IMR-90 (cell line): ENCODE measurements around the gene RPS29. TPM values are rescaled to one million over a fixed set of nuclear protein-coding genes. Genes with fewer than 3 reads are reported as not detected.

ENCODE experiments used
- ATAC-seq: fragments of 200-7000 bp; cut with Tn5 transposase; 2 replicates; pipeline ENCODE4 v1.9.1; 2020; ENCODE audit warnings: low read depth, mild to moderate bottlenecking, moderate library complexity
- BruUV-seq: library from RNA; stranded (reverse); fragments of 400-500 nt; replicated peaks from 2 replicates; lab custom pipeline; 2021; lab: Mats Ljungman, UMichigan
- CTCF ChIA-PET: fragments of 300-600 bp; formaldehyde crosslinking; extraction: SDS; loops from one replicate; lab custom pipeline; 2021; ENCODE audit warnings: antibody characterized with exemption; lab: Yijun Ruan, JAX
- POLR2A ChIA-PET: fragments of 300-600 bp; sonication (Branson Sonifier 250); formaldehyde crosslinking; loops from one replicate; lab custom pipeline; 2022; ENCODE audit warnings: antibody characterized with exemption; ENCODE audit not compliant: unreplicated experiment; lab: Charles Lee
- DNase-seq: peaks from one replicate; pipeline ENCODE4 v3.0.0; 2013
- H2AFZ ChIP-seq: replicated peaks from 2 replicates; pipeline ENCODE3; 2013; ENCODE audit warnings: low read length, mild to moderate bottlenecking; ENCODE audit not compliant: poor library complexity
- H2AK5ac ChIP-seq: 2 replicates; pipeline ENCODE4 v1.6.1; 2013; ENCODE audit warnings: low read depth, low read length, inconsistent platforms
- H2AK9ac ChIP-seq: replicated peaks from 2 replicates; pipeline ENCODE3; 2013; ENCODE audit warnings: mild to moderate bottlenecking, low read depth, low read length, moderate library complexity; ENCODE audit not compliant: poor library complexity
- H2BK120ac ChIP-seq: 2 replicates; pipeline ENCODE4 v1.6.1; 2013; ENCODE audit warnings: low read depth, low read length, inconsistent platforms
- H2BK15ac ChIP-seq: 3 replicates; pipeline ENCODE4 v1.6.1; 2013; ENCODE audit warnings: low read depth, low read length, inconsistent platforms
- H2BK20ac ChIP-seq: 2 replicates; pipeline ENCODE4 v1.6.1; 2013; ENCODE audit warnings: low read depth, mild to moderate bottlenecking, inconsistent platforms, low read length, moderate library complexity
- H2BK5ac ChIP-seq: 2 replicates; pipeline ENCODE4 v1.6.1; 2013; ENCODE audit warnings: mild to moderate bottlenecking, low read depth, low read length, inconsistent platforms; ENCODE audit not compliant: poor library complexity, severe bottlenecking
- H3K14ac ChIP-seq: replicated peaks from 2 replicates; pipeline ENCODE4 v1.6.1; 2013; ENCODE audit warnings: low read depth, low read length, inconsistent platforms
- H3K18ac ChIP-seq: 2 replicates; pipeline ENCODE4 v1.6.1; 2013; ENCODE audit warnings: low read depth, low read length, control low read depth
- H3K23ac ChIP-seq: 2 replicates; pipeline ENCODE4 v1.6.1; 2013; ENCODE audit warnings: low read depth, low read length, inconsistent platforms
- H3K27ac ChIP-seq: 2 replicates; pipeline ENCODE4 v1.5.1; 2013; ENCODE audit warnings: mild to moderate bottlenecking, control low read depth, low read length; ENCODE audit not compliant: insufficient read depth
- H3K27me3 ChIP-seq: 2 replicates; pipeline ENCODE4 v1.6.1; 2013; ENCODE audit warnings: low read length; ENCODE audit not compliant: control insufficient read depth, insufficient read depth
- H3K36me3 ChIP-seq: 2 replicates; pipeline ENCODE4 v1.6.1; 2013; ENCODE audit warnings: low read length, mixed read lengths; ENCODE audit not compliant: control insufficient read depth, insufficient read depth
- H3K4ac ChIP-seq: 2 replicates; pipeline ENCODE4 v1.6.1; 2013; ENCODE audit warnings: low read depth, low read length, inconsistent platforms
- H3K4me1 ChIP-seq: 2 replicates; pipeline ENCODE4 v1.6.1; 2013; ENCODE audit warnings: low read length, mixed read lengths; ENCODE audit not compliant: control insufficient read depth, insufficient read depth
- H3K4me2 ChIP-seq: 2 replicates; pipeline ENCODE4 v1.6.1; 2013; ENCODE audit warnings: low read depth, mild to moderate bottlenecking, control low read depth, low read length, moderate library complexity
- H3K4me3 ChIP-seq: 2 replicates; pipeline ENCODE4 v1.5.1; 2013; ENCODE audit warnings: low read depth, mild to moderate bottlenecking, control low read depth, low read length, moderate library complexity; ENCODE audit not compliant: insufficient read depth
- H3K56ac ChIP-seq: 2 replicates; pipeline ENCODE4 v1.6.1; 2013; ENCODE audit warnings: low read length, inconsistent platforms; ENCODE audit not compliant: insufficient read depth; ENCODE audit errors: extremely low read depth
- H3K79me1 ChIP-seq, 2 experiments: 2 replicates each; pipeline ENCODE4 v1.6.1; 2013; ENCODE audit warnings: low read length in 2 of 2, inconsistent platforms in 1 of 2, low read depth in 1 of 2
- H3K9ac ChIP-seq: 2 replicates; pipeline ENCODE4 v1.6.1; 2013; ENCODE audit warnings: low read depth, low read length, control low read depth
- H3K9me1 ChIP-seq: 2 replicates; pipeline ENCODE4 v1.6.1; 2013; ENCODE audit warnings: low read length, inconsistent platforms; ENCODE audit not compliant: insufficient read depth
- H3K9me3 ChIP-seq: 2 replicates; pipeline ENCODE4 v1.6.1; 2013; ENCODE audit warnings: low read length; ENCODE audit not compliant: control insufficient read depth, insufficient read depth
- H4K20me1 ChIP-seq: 2 replicates; pipeline ENCODE4 v1.6.1; 2013; ENCODE audit warnings: low read length, inconsistent platforms; ENCODE audit not compliant: insufficient read depth
- H4K5ac ChIP-seq: 2 replicates; pipeline ENCODE4 v1.6.1; 2013; ENCODE audit warnings: mild to moderate bottlenecking, low read depth, low read length, control low read depth
- H4K8ac ChIP-seq, 2 experiments: 2 replicates each; pipeline ENCODE4 v1.6.1; 2013; ENCODE audit warnings: low read depth in 2 of 2, low read length in 2 of 2, control low read depth in 1 of 2, inconsistent platforms in 1 of 2
- H4K91ac ChIP-seq: 2 replicates; pipeline ENCODE4 v1.6.1; 2013; ENCODE audit warnings: low read depth, low read length, inconsistent platforms; ENCODE audit not compliant: insufficient read depth
- MAFK ChIP-seq: IDR thresholded peaks from 2 replicates; pipeline ENCODE4 v1.6.1; 2012; ENCODE audit warnings: low read depth, low read length, improper control_type of control experiment
- MAZ ChIP-seq: IDR thresholded peaks from 2 replicates; pipeline ENCODE4 v1.6.1; 2012; ENCODE audit warnings: low read depth, mild to moderate bottlenecking, low read length, improper control_type of control experiment, moderate library complexity, borderline replicate concordance
- RAD21 ChIP-seq: IDR thresholded peaks from 2 replicates; pipeline ENCODE4 v1.6.1; 2012; ENCODE audit warnings: low read length, improper control_type of control experiment
- RCOR1 ChIP-seq: IDR thresholded peaks from 2 replicates; pipeline ENCODE4 v1.6.1; 2012; ENCODE audit warnings: mild to moderate bottlenecking, low read length, improper control_type of control experiment; ENCODE audit not compliant: insufficient replicate concordance
- SMC3 ChIP-seq: fragments of 150-350 bp; IDR thresholded peaks from 2 replicates; pipeline ENCODE4 v1.6.1; 2016; ENCODE audit warnings: low read depth, mild to moderate bottlenecking, antibody characterized with exemption, low read length, moderate library complexity
- USF2 ChIP-seq: fragments of 150-350 bp; IDR thresholded peaks from 2 replicates; pipeline ENCODE4 v1.6.1; 2017; ENCODE audit warnings: mild to moderate bottlenecking, antibody characterized with exemption, low read length, low read depth
- WGBS, 2 experiments: methylation state at CpG; one replicate each; pipeline versions ENCODE4 v1.1.5 to v1.1.7; 2013; ENCODE audit warnings: missing lambda C conversion rate in 2 of 2; ENCODE audit not compliant: insufficient read length in 1 of 2; ENCODE audit errors: extremely low coverage in 2 of 2; 5-methylcytosine and 5-hydroxymethylcytosine counted together
- dilution Hi-C: fragments of 300-500 bp; cut with HindIII; formaldehyde crosslinking; loops from one replicate; pipeline ENCODE4 v1.14.3; 2018; ENCODE audit warnings: low sequenced_read_pairs; ENCODE audit not compliant: unreplicated experiment
- in situ Hi-C: fragments of 300-500 bp; cut with MboI; formaldehyde crosslinking; loops from 3 replicates; pipeline ENCODE4 v1.14.3; 2019; ENCODE audit warnings: low sequenced_read_pairs, inconsistent platforms, mixed read lengths
- intact Hi-C: fragments of 100-400 bp; cut with micrococcal nuclease; formaldehyde crosslinking; loops from 2 replicates; pipeline ENCODE4 v1.10.0; 2022
- polyA plus RNA-seq, 3 experiments: library from polyadenylated mRNA; depleted of rRNA; stranded (reverse); fragments of >200 nt; gene quantifications; 2 replicates each; pipeline ENCODE4 v1.2.3, GENCODE V29; 2012; ENCODE audit warnings: low replicate concordance in 1 of 3
- total RNA-seq: library from RNA; depleted of rRNA; stranded (reverse); fragments of >200 nt; gene quantifications from 2 replicates; pipeline ENCODE4 v1.2.3, GENCODE V29; 2012
- TF ChIP-seq, protein P1 (sequence below): conservative IDR thresholded peaks from 2 replicates; pipeline ENCODE4 v1.5.1; 2012; ENCODE audit warnings: mild to moderate bottlenecking, low read depth, low read length, improper control_type of control experiment

Gene RPS29
- total and polyA plus RNA-seq, 2 of the 4 experiments (the other 2 are of a cell fraction) = 318 to 10,393 TPM

DNA sequence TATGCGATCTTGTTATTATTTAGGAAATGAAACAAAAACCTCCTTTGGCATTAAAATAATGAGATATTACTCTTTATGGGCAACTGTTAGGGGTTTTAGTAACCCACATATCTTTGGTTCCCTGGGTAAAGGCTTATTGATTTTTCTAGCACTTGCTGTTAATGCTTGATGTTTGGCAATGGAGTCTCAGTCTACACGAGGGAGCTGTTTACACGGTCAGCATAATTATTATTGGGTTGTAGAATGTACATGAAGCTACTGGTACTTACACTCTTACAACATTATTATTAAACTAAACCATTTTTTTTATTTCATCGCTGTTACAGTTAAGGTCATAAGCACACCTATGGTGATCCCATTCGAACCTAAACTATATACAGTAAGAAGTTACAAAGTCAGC is 12.1 kb downstream of the RPS29 start:
- BruUV-seq = no TSS peak
- intact Hi-C loops = no loop called here
- POLR2A ChIA-PET = no interaction called here

More for the DNA sequence above, 12.1 kb downstream of the RPS29 start:
- Histone ChIP-seq H2BK5ac (no peak overlapping the region), H3K9me1 (no peaks in the 10 kb centered on the region), H3K36me3 (peaks cover 20% of the 10 kb centered on the region), H2BK120ac (no peak overlapping the region), H3K56ac (no peak overlapping the region), H3K27ac (no peak overlapping the region), H3K27me3 (no peaks in the 10 kb centered on the region), H2AK5ac (no peak overlapping the region), H3K4me2 (no peak overlapping the region), H4K91ac (no peak overlapping the region), H2BK20ac (no peak overlapping the region), H2AK9ac (no peak overlapping the region), H4K5ac (no peak overlapping the region), H3K79me1 (peaks cover 0 to 11% of the 10 kb centered on the region in 2 experiments; a peak in 3 of 4 replicates), H2AFZ (no peak overlapping the region), H3K4me1 (no peaks in the 10 kb centered on the region), H4K20me1 (0 out of 2 replicates have a peak, but pooled peaks cover 1% of the 10 kb centered on the region), H2BK15ac (no peak overlapping the region), H3K9me3 (no peaks in the 10 kb centered on the region), H3K4ac (no peak overlapping the region), H3K4me3 (no peak overlapping the region), H4K8ac (no peak overlapping the region), H3K18ac (no peak overlapping the region), H3K9ac (no peak overlapping the region), H3K14ac (no peak overlapping the region), H3K23ac (no peak overlapping the region)
- CTCF ChIA-PET = no interaction called here
- dilution Hi-C loops = no loop called here
- TF ChIP-seq SMC3 (no peak), USF2 (no peak), RAD21 (no peak), MAZ (no peak), MAFK (no peak), RCOR1 (no peak)
- TF ChIP-seq, protein P1, sequence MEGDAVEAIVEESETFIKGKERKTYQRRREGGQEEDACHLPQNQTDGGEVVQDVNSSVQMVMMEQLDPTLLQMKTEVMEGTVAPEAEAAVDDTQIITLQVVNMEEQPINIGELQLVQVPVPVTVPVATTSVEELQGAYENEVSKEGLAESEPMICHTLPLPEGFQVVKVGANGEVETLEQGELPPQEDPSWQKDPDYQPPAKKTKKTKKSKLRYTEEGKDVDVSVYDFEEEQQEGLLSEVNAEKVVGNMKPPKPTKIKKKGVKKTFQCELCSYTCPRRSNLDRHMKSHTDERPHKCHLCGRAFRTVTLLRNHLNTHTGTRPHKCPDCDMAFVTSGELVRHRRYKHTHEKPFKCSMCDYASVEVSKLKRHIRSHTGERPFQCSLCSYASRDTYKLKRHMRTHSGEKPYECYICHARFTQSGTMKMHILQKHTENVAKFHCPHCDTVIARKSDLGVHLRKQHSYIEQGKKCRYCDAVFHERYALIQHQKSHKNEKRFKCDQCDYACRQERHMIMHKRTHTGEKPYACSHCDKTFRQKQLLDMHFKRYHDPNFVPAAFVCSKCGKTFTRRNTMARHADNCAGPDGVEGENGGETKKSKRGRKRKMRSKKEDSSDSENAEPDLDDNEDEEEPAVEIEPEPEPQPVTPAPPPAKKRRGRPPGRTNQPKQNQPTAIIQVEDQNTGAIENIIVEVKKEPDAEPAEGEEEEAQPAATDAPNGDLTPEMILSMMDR = no peak
- in situ Hi-C loops = no loop called here
- no CpG with 5 or more reads among the region's 5 CpGs for WGBS, 2 experiments
- DNase-seq (no peak), ATAC-seq (no peak)
